Fibroblast of peridontal ligament (primary cell): Measurements from ENCODE around the gene NUDT3.
"Not testable (repeated sequence)": the region's sequence is repeated elsewhere in the genome, so short reads cannot be mapped to it uniquely, and the experiment has no call there.

ENCODE experiments used
- DNase-seq: peaks from one replicate; pipeline ENCODE4 v3.0.0-alpha.2; 2010; ENCODE audit errors: extremely low read depth

NUDT3 gene

DNA sequence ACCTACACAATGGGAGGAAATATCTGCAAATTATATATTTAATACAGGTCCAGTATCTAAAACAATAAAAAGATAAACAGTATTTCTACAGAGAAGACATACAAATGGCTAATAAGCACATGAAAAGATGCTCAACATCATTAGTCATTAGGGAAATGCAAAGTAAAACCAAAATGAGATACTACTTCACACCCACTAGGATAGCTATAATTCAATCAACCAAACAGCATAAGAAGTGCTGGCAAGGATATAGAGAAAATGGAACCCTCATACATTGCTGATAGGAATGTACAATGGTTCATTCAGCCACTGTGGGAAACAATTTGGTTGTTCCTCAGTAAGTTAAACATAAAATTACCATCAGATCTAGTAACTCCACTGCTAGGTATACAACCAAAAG, 48.7 kb downstream of the NUDT3 start:
- no peak for DNase-seq

DNA sequence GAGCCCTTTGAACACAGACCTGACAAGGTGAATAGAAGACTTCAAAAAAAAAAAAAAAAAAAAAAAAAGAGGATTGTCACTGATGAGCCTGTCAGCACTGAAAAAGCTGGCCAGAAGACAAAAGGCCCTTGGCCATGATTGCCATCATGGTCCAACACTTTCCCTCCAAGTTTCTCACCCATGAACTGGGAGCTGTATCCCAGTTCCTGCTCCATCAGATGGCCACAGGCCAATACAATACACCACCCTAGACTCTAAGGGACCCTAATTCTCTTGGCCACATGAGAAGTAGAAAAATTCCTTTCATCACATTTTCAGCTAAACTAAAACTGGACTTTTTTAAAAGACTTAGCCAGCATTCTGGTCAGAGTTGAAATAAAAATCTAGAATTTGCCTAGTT, 50.2 kb downstream of the NUDT3 start:
- DNase-seq, result no peak

DNA sequence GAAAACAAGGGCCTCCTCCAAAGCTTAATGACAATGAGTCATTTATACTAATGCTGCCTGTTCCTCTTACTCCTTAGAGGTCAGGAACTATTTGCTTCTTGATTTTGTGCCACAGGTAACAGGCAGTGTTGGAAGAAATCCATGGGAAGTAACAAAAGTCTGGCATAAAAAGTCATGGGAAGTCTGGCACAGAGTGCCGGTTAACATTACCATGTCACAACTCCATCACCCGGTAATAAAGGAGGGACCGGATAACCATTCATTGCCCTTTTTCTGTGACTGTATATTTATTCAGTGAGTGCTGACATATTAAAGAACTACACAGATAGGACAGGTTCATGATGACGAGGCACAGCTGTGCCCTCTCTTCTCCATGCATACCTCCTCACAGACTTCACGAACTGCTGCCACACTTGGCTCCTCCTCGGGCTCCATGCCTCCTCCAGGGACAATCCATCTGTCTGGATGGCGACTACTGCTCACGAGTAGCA, 50.9 kb downstream of the NUDT3 start:
- DNase-seq, result no peak

DNA sequence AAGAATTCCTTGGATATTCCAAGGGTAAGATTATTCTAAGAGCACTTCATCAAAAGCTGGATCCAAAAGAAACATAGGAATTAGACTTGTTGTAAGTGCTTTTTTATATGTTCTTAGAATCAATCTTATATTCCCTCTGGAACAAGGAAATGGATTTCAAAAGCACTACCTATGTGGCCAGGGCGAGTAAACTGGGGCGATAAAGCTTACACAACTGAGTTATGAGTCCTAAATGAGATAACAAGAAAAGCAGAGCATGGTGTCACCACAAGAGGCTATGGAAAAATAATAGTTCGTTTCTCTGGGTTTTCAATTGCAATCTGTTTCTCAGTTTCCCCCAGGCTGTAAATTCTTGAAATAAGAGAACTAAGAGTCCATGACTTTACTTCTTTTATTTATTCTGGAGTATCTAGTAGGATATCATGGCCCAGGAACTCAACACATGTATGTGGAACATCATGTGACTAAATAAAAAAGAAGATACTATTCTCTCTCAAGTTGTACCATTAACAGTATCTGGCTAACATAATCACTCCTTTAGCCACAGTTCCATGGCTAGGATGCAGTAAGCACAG, 51.5 kb downstream of the NUDT3 start:
- no peak for DNase-seq

DNA sequence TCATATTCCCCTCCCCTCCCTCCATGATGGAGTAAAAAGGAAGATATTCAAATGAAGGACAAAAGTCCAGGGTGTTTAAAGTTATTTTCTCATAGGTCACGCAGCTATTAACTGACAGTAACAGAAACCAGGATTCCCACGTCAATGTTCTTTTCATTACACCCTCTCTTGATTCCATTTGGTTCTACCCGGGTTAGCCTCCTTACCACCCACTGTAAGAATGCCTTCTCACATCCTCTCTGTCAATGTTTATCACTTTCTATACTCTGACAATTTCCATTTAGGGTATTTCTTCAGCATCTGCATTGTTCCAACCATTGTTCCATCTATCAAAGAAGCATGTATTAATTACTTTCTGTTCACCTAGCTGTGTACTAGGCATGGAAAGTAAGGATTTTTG, 52.1 kb downstream of the NUDT3 start:
- no peak for DNase-seq

DNA sequence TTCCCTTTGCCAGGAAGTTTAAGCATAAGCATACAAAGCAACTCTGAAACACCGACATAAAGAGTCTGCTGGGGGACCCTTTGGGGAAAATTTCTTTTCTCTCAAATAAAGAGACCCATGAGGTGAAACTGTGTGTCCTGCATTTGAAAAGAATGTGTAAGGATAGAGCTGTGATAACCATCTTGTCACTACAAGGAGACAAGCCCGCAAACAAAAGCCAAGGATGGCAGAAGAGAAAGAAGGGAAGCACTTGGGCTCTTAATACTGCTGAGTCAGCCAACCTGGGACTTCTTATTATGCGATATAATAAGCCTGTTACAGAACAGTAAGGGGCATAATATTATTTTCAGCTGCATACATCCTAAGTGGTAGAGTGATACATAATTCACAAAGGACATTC, 52.5 kb downstream of the NUDT3 start:
- DNase-seq, result no peak

DNA sequence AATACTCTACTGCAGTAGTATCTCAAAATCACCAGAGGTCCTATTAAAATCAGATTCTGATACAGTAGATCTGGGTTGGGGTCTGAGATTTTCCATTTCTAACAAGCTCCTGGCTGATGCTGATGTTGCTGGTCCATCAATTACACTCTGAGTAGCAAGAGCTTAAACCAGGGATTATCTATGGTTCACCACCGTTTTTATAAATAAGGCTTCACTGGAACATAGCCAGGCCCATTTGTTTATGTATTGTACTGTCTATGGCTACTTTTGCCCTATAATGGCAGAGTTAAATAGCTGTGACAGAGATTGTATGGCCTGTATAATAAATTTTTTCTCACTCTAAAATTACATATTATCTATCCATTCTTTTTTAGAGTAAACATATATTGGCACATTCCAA, 53.0 kb downstream of the NUDT3 start:
- DNase-seq, result no peak

DNA sequence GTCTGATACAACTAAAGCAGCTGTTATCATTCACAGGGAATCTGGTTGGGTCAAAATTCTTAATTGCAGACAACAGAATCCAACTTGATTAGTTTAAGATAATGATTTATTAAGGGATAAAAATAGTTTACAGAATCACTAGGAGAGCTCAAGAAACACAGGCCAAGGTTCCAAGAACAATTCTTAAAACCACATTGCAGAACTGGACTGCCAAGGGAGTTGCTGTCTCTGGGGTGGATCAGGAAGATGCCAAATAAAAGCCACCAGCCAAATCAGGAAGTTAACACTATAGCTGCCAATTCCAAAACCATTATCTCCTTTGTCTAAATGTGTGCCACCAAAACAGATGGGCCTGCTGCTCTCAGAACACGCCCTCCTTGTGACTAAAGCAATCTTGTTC, 53.7 kb downstream of the NUDT3 start:
- DNase-seq, result peak; percentile 21

DNA sequence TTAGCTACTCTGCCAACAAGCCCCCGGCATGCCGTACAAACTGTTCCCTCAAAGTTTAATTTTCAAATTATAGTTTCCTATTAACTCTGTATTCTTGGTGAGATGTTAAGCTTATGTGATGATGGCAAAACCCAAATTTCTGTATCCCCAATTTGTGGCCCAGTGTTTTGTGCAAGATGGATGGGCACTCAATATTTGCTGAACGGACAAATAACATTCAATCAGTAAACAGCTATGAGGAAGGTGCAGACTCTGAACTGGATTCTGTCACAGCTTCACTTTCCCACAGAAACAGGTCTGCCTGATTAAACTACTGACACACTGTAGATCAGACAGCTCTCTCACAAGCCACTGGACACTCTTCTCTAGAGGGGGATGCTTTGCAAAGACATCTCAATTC, 54.1 kb downstream of the NUDT3 start:
- DNase-seq, result no peak

DNA sequence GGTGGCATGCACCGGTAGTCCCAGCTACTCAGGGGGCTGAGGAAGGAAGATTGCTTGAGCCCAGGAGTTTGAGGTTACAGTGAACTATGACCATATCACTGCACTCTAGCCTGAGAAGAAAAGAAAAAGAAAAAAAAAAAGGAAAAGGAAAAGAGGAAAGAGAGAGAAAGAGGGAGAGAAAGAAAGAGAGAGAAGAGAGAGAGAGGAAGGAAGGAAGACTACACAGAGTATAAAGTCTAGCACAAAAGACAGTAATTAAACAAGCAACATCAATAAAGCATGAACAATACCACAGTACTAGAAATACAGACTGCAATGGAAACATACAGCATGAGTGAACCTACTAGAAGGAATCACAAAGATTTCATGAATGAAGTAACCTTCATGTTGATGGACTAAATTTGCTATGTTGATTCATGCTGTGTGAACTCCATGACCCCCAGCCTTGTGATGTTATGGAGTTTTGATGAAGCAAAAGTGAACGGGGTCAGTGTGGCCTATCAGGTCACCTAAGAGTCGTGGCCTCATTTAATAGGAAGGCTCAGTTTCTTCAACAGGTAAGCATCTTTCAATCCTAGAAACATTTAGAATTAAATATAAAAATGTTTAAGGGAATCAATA, 57.6 kb downstream of the NUDT3 start:
- peak; percentile 21 for DNase-seq

DNA sequence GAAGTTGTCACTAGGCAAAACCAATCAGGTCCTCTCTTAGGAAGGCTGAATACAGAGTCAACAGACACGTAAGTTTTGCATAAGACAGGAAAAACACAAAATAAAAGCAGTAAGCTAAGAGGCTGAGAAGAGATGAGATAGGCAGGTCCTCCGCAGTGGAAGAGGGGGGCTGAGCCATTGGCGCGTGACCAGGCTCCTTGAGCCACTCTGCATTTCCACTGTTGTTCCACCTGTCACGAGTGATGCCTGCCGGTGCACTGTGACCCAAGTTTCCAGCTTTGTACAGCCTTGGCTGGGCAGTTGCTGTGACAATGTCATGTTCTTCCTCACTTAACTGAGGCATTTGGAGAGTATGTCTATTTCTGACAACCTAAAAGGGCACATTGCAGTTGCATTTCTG, 58.6 kb downstream of the NUDT3 start:
- no peak for DNase-seq

DNA sequence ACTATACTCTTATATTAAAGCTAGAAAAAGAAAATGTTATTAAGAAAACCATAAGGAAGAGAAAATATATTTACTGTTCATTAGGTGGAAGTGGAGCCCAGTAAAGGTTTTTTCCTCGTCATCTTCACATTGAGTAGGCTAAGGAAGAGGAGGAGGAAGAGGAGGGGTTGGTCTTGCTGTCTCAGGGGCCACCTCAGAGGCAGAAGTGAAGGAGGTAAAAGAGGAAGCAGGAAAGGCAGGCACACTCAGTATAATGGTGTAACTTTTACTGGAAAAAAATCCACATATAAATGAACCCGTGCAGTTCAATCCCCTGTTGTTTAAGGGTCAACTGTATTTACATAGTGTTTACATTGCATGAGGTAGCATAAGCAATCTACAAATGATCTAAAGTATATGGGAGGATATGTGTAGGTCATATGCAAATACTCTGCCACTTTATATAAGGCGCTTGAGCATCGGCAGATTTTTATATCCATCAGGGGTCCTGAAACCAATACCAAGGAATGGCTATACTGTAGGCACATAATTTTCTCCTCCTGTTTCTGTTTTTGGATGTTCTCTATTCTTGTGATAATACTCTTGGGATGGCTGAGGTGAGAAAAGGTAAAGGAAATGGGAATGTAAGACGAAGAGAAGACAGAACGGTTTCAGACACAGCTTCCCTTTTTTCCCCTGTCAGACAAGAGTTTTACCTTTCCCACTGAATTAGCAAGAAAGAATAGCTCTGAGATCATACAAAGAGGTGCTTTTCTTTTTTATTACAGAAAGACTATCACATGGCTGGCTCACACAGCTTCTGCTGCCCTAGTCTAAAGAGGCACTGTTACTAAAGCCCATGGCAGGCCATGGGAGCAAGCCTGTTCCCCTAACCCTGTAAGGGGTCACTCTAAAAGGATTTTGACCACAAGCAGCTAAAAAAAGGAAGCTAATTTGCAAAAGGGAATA, 59.9 kb downstream of the NUDT3 start:
- no peak for DNase-seq

DNA sequence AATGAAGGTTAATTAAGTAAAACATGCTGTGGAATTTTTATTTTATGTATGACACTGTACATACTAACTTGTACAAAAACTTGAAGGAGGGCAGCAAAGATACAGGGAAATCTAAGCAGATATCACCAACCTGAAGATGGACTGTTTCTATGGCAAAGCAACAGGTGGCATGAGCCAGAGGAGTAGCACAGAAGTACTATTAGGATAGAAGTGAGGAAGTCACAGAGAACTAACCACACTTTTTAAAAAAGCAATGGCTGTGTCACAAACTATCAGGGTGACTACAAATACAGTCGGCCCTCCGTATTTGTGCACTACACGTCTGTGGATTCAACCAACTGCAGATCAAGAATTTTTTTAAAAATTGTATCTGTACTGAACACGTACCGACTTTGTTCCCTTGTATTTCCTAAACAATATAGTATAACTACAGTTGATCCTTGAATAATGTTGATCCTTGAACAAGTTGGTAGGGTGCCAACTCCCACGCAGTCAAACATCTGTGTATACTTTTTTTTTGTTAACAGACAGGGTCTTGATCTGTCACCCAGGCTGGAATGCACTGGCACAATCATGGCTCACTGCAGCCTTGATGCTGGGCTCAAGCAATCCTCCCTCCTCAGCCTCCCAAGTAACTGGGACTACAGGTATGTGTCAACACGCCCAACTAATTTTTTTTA, 61.0 kb downstream of the NUDT3 start:
- DNase-seq, result no peak

DNA sequence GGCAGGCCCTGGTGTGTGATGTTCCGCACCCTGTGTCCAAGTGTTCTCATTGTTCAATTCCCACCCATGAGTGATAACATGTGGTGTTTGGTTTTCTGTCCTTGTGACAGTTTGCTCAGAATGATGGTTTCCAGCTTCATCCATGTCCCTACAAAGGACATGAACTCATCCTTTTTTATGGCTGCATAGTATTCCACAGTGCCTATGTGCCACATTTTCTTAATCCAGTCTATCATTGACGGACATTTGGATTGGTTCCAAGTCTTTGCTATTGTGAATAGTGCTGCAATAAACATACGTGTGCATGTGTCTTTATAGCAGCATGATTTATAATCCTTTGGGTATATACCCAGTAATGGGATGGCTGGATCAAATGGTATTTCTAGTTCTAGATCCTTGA, 62.7 kb downstream of the NUDT3 start:
- not testable (repeated sequence) for DNase-seq

DNA sequence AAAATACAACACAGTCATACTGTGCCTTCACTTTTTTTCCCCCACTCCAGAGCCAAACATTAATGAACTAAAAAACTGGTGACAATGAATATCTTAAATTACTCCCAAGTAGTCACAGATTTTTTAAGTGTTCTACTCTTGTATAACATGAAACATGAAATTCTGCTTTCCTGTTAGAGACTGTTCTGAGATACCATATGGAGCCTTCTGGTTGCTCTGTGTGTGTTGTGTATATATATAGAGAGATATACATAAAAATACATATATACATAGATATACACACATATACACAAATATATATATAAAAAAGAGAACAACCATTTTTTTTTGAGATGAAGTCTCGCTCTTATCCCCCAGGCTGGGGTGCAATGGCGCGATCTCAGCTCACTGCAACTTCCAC, 63.5 kb downstream of the NUDT3 start:
- no peak for DNase-seq

DNA sequence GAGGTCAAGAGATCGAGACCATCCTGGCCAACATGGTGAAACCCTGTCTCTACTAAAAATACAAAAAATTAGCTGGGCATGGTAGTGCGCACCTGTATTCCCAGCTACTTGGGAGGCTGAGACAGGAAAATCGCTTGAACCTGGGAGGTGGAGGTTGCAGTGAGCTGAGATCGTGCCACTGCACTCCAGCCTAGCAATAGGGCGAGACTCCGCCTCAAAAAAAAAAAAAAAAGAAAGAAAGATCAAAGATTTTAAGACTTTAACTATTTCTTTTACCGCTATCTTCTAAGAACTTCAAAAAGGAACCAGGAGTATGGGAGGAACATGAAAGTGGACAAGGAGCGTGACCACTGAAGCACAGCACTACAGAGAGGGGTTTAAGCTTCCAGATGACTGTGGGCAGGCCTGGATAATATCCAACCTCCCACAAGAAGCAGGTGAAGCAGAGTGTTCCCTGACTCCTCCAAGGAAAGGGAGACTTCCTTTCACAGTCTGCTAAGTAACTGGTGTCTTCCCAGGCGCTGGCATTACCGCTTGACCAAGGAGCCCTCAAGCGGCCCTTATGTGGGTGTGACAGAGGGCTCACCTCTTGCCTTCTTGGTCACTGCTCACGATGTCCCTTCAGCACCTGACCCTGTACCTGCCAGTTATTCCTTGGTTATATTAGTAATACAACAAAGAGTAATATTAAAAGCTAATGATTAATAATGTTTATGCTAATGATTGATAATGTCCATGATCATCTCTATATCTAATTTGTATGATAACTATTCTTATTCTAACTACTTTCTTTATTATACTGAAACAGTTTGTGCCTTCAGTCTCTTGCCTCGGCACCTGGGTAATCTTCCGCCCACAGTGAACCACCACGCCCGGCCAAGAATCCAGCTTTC, 64.9 kb downstream of the NUDT3 start:
- not testable (repeated sequence) for DNase-seq

DNA sequence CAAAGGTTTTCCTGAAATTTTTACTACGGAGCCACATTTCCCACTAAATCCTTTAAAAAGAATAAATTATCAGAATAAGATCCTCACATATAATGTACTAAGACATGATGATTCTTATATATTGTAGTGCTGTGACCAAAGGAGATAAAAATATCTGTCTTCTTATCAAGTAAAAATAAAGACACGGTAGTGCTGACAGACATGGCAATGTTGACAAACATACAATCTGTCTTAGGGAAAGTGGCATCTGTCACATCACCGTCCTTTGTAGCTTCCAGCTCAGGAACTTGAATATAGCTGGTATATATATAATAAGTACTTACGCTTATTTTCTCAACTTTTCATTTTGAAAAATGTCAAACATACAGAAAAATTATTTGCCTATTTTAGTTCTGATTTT, 66.8 kb downstream of the NUDT3 start:
- no peak for DNase-seq

DNA sequence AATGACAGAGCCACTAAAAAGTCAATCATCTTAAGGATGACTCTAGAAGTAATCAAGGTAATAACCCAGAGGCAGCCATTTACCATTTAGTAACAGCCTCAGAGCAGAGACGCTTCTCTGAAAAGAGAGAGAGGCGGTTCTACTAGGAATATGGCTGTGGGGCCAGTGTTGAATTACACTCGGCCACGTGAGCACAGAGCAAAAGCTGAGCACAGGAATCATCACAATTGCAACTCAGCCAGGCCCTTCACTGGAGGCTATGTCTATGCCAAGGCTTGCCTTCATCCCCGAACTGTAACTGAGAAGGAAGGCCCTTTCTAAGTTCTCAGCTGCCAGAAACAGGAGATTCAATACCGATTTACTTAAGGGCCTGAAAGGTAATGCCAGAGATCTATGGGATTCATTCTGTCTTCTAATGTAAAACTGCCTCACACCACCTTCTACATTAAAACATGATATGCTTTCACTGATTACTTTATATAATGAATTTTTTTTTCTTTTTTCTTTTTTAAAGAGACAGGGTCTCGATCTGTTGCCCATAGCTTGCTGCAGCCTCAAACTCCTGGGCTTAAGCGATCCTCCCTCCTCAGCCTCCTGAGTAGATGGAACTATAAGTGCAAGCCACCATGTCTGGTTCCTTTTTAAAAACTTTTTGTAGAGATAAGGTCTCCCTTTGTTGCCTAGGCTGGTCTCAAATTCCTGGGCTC, 67.6 kb downstream of the NUDT3 start:
- peak; percentile 82 for DNase-seq

DNA sequence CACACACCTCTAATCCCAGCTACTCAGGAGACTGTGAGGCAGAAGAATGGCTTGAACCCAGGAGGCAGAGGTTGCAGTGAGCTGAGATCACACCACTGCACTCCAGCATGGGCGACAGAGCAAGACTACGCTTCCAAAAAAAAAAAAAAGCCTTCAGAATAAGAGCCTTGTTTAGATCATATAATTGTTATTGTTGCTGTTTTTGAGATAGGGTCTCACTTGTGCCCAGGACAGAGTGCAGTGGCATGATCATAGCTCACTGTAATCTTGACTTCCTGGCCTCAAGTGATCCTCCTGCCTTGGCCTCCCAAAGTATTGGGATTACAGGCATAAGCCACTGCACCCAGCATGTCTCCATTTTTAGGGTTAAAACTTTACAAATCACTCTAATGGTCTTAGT, 68.2 kb downstream of the NUDT3 start:
- not testable (repeated sequence) for DNase-seq

DNA sequence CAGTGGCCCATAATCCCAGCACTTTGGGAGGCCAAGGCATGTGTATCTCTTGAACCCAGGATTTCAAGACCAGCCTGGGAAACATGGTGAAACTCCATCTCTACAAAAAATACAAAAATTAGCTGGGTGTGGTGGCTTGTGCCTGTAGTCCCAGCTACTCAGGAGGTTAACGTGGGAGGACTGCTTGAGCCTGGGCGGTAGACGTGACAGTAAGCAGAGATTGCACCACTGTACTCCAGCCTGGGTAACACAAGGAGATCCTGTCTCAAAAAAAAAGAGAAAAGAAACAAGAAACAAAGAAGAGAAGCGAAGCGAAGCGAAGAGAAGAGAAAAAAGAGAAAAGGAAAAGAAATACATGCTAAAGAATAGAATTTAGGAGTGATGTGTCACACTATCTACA, 69.2 kb downstream of the NUDT3 start:
- DNase-seq, result no peak

DNA sequence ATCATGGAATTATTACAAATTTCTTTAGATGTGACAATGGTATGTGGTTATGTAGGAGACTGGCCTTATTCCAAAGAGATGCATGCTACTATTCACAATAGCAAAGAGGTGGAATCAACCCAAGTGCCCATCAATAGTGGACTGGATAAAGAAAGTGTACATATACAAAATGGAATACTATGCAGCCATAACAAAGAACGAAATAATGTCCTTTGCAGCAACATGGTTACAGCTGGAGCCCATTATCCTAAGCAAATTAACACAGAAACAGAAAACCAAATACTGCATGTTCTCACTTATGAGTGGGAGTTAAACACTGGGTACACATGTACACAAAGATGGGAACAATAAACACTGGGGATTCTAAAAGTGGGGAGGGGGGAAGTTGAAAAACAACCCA, 69.7 kb downstream of the NUDT3 start:
- DNase-seq, result no peak
